SK-N-SH (cell line): ENCODE data around the gene BIRC5. TPM values are rescaled to one million over a fixed set of nuclear protein-coding genes. Genes with fewer than 3 reads are reported as not detected.

Experiments used
- CTCF ChIA-PET: fragments of 300-600, 350-600 bp; formaldehyde crosslinking; extraction: SDS; loops from one replicate; lab custom pipeline; 2021; lab: Yijun Ruan, JAX
- POLR2A ChIA-PET: fragments of 350-600 bp; sonication (Branson Sonifier 250); formaldehyde crosslinking; extraction: SDS; loops from one replicate; lab custom pipeline; 2020; ENCODE audit warnings: antibody characterized with exemption, inconsistent platforms; lab: Yijun Ruan, JAX
- DNase-seq: peaks from one replicate; pipeline ENCODE4 v3.0.0; 2012
- H2AFZ ChIP-seq: fragments of 200-600 bp; sonication (generic); 2 replicates; pipeline ENCODE4 v1.8.1; 2016; ENCODE audit warnings: antibody characterized with exemption, mild to moderate bottlenecking, low read depth
- H3F3A ChIP-seq: fragments of 200-600 bp; sonication (generic); replicated peaks from 2 replicates; pipeline ENCODE3; 2016; ENCODE audit warnings: antibody characterized with exemption, mild to moderate bottlenecking; ENCODE audit not compliant: insufficient read depth
- H3K27ac ChIP-seq, 2 experiments: fragments of 200-500 bp in 1 of 2; fragments of 200-600 bp in 1 of 2; sonication (Bioruptor generic) in 1 of 2; sonication (generic), shearing (Covaris generic) in 1 of 2; 2 replicates each; pipeline versions ENCODE4 v1.5.1 to v1.6.1; 2014 to 2016; ENCODE audit warnings: low read depth in 2 of 2, inconsistent platforms in 1 of 2, low read length in 1 of 2, mild to moderate bottlenecking in 1 of 2, mixed read lengths in 1 of 2
- H3K27me3 ChIP-seq: fragments of 200-600 bp; sonication (generic), shearing (Covaris generic); 2 replicates; pipeline ENCODE4 v1.6.1; 2016; ENCODE audit warnings: mixed run types; ENCODE audit not compliant: insufficient read depth
- H3K36me3 ChIP-seq, 2 experiments: fragments of 200-500 bp in 1 of 2; fragments of 200-600 bp in 1 of 2; sonication (Bioruptor generic) in 1 of 2; sonication (generic) in 1 of 2; replicated peaks in 1 of 2; 2 replicates each; pipeline versions ENCODE3 to v1.5.1; 2014 to 2016; ENCODE audit warnings: low read length in 1 of 2, mild to moderate bottlenecking in 1 of 2; ENCODE audit not compliant: insufficient read depth in 2 of 2, control insufficient read depth in 1 of 2
- H3K4me1 ChIP-seq, 2 experiments: fragments of 200-500 bp in 1 of 2; fragments of 200-600 bp in 1 of 2; sonication (Bioruptor generic) in 1 of 2; sonication (generic), shearing (Covaris generic) in 1 of 2; 2 replicates each; pipeline versions ENCODE4 v1.5.1 to v1.6.1; 2014 to 2016; ENCODE audit warnings: low read depth in 1 of 2, low read length in 1 of 2, mixed run types in 1 of 2; ENCODE audit not compliant: insufficient read depth in 2 of 2, control insufficient read depth in 1 of 2
- H3K4me2 ChIP-seq: fragments of 200-600 bp; sonication (generic), shearing (Covaris generic); 2 replicates; pipeline ENCODE4 v1.6.1; 2017; ENCODE audit warnings: mixed run types
- H3K4me3 ChIP-seq, 2 experiments: fragments of 200-500 bp in 1 of 2; fragments of 200-600 bp in 1 of 2; sonication (Bioruptor generic) in 1 of 2; sonication (generic), shearing (Covaris generic) in 1 of 2; 2 replicates each; pipeline versions ENCODE4 v1.5.1 to v1.8.1; 2014 to 2016; ENCODE audit warnings: low read depth in 2 of 2, inconsistent platforms in 1 of 2, low read length in 1 of 2, mild to moderate bottlenecking in 1 of 2, mixed read lengths in 1 of 2, moderate library complexity in 1 of 2
- H3K79me2 ChIP-seq: fragments of 200-600 bp; sonication (generic); 2 replicates; pipeline ENCODE4 v1.8.1; 2017; ENCODE audit warnings: mild to moderate bottlenecking; ENCODE audit not compliant: insufficient read depth
- H3K9ac ChIP-seq: fragments of 200-600 bp; sonication (generic); 2 replicates; pipeline ENCODE4 v1.6.1; 2017; ENCODE audit warnings: mixed run types
- H3K9me2 ChIP-seq: fragments of 200-600 bp; sonication (generic); 2 replicates; pipeline ENCODE4 v1.6.1; 2017; ENCODE audit warnings: mixed run types
- H3K9me3 ChIP-seq: fragments of 200-600 bp; sonication (generic); 2 replicates; pipeline ENCODE4 v1.6.1; 2017; ENCODE audit warnings: mixed run types, mild to moderate bottlenecking, moderate library complexity
- H4K20me1 ChIP-seq: fragments of 200-600 bp; sonication (generic); 2 replicates; pipeline ENCODE4 v1.6.1; 2017; ENCODE audit warnings: mild to moderate bottlenecking, mixed run types; ENCODE audit not compliant: insufficient read depth
- CHD2 ChIP-seq: fragments of 150-350 bp; IDR thresholded peaks from 2 replicates; pipeline ENCODE4 v1.6.1; 2018; ENCODE audit warnings: low read length; ENCODE audit not compliant: partially characterized antibody
- CTCF ChIP-seq: fragments of 200-600 bp; sonication (generic); IDR thresholded peaks from 2 replicates; pipeline ENCODE4 v1.6.1; 2017; ENCODE audit warnings: antibody characterized with exemption, mild to moderate bottlenecking, moderate library complexity
- ELF1 ChIP-seq: IDR thresholded peaks from 2 replicates; pipeline ENCODE4 v1.4.0; 2012
- EZH2phosphoT487 ChIP-seq: fragments of 200-600 bp; sonication (generic); IDR thresholded peaks from 2 replicates; pipeline ENCODE4 v1.6.1; 2017; ENCODE audit warnings: low read depth, mixed run types, mild to moderate bottlenecking, antibody characterized with exemption, moderate library complexity, borderline replicate concordance
- IRF3 ChIP-seq: fragments of 150-350 bp; IDR thresholded peaks from 2 replicates; pipeline ENCODE4 v1.6.1; 2016; ENCODE audit warnings: mild to moderate bottlenecking, low read depth, low read length
- JUND ChIP-seq: IDR thresholded peaks from 2 replicates; pipeline ENCODE4 v1.4.0; 2012
- MAX ChIP-seq: IDR thresholded peaks from 2 replicates; pipeline ENCODE4 v1.4.0; 2012; ENCODE audit warnings: low read depth
- MEF2A ChIP-seq: IDR thresholded peaks from 2 replicates; pipeline ENCODE4 v1.4.0; 2012; ENCODE audit warnings: low read depth, borderline replicate concordance
- MXI1 ChIP-seq: IDR thresholded peaks from 2 replicates; pipeline ENCODE4 v1.6.1; 2012; ENCODE audit warnings: mild to moderate bottlenecking, low read depth, low read length, improper control_type of control experiment
- PBX3 ChIP-seq: IDR thresholded peaks from 2 replicates; pipeline ENCODE4; 2012
- POLR2AphosphoS5 ChIP-seq: IDR thresholded peaks from 2 replicates; pipeline ENCODE4 v1.6.1; 2012; ENCODE audit warnings: low read depth, low read length
- RAD21 ChIP-seq: IDR thresholded peaks from 2 replicates; pipeline ENCODE4 v1.6.1; 2012; ENCODE audit warnings: mild to moderate bottlenecking, low read length
- RCOR1 ChIP-seq: fragments of 150-350 bp; IDR thresholded peaks from 2 replicates; pipeline ENCODE4 v1.6.1; 2017; ENCODE audit warnings: antibody characterized with exemption, low read length
- REST ChIP-seq: IDR thresholded peaks from 2 replicates; pipeline ENCODE4 v1.6.1; 2012; ENCODE audit warnings: mild to moderate bottlenecking, low read depth, low read length, moderate library complexity
- RFX5 ChIP-seq: IDR thresholded peaks from 2 replicates; pipeline ENCODE4 v1.6.1; 2012; ENCODE audit warnings: mild to moderate bottlenecking, improper control_type of control experiment, low read length
- RXRA ChIP-seq: IDR thresholded peaks from 2 replicates; pipeline ENCODE4 v1.4.0; 2012; ENCODE audit warnings: low read depth, mild to moderate bottlenecking, borderline replicate concordance
- SIN3A ChIP-seq: IDR thresholded peaks from 2 replicates; pipeline ENCODE4 v1.6.1; 2012; ENCODE audit warnings: low read depth, mild to moderate bottlenecking, low read length, moderate library complexity, borderline replicate concordance
- SMC3 ChIP-seq: IDR thresholded peaks from 2 replicates; pipeline ENCODE4 v1.6.1; 2012; ENCODE audit warnings: low read depth, low read length, improper control_type of control experiment
- TCF12 ChIP-seq: IDR thresholded peaks from 2 replicates; pipeline ENCODE4 v1.4.0; 2012
- USF2 ChIP-seq: fragments of 150-350 bp; IDR thresholded peaks from 2 replicates; pipeline ENCODE4 v1.6.1; 2017; ENCODE audit warnings: antibody characterized with exemption, low read length, low read depth, borderline replicate concordance
- ZBTB33 ChIP-seq: IDR thresholded peaks from 2 replicates; pipeline ENCODE4 v1.4.0; 2012; ENCODE audit warnings: low read depth, borderline replicate concordance
- WGBS: methylation state at CpG from one replicate; pipeline ENCODE4 v1.1.6; 2017; ENCODE audit warnings: low lambda C conversion rate; 5-methylcytosine and 5-hydroxymethylcytosine counted together
- polyA plus RNA-seq, 3 experiments: library from polyadenylated mRNA; depleted of rRNA; stranded (reverse); fragments of >200 nt; gene quantifications; 2 replicates each; pipeline ENCODE4 v1.2.3, GENCODE V29; 2012

Gene BIRC5
- polyA plus RNA-seq, 1 of the 3 experiments (the other 2 are of a cell fraction) = 31.4 TPM

- peaks cover 12% of the 10 kb centered on the region for H3F3A ChIP-seq
- H3K4me2 ChIP-seq = peak within 1 kb of the TSS; percentile 95
- H3K36me3 ChIP-seq = peaks cover 0 to 22% of the 10 kb centered on the region in 2 experiments
- H2AFZ ChIP-seq = peak within 1 kb of the TSS; percentile 82
- WGBS = 0% methylated on average over 2 of the region's 84 CpGs
- no peaks in the 10 kb centered on the region for H3K79me2 ChIP-seq
- ChIA-PET POLR2A (interaction anchor here (0.6 to 1.5 kb wide), 2 partner anchors 18 to 1705 kb away, joined by 3 to 4 read pairs; partner anchors contain the start of gene TK1), CTCF (interaction anchor here (1.0 to 2.1 kb wide), 8 partner anchors 11 to 83 kb away, joined by 3 to 19 read pairs (median 8); partner anchors contain the start of genes AFMID and TK1)
- no peaks in the 10 kb centered on the region for H3K27me3 ChIP-seq
- H3K4me1 ChIP-seq = peaks cover 8 to 17% of the 10 kb centered on the region in 2 experiments; a peak in 2 of 4 replicates
- peak within 1 kb of the TSS; percentile 71 to 85 for H3K4me3 ChIP-seq
- DNase-seq = peak; percentile 99
- peaks cover 14% of the 10 kb centered on the region; the same call in 1 of the 2 replicates for H4K20me1 ChIP-seq
- H3K9me3 ChIP-seq = no peaks in the 10 kb centered on the region
- H3K9ac ChIP-seq = peak within 1 kb of the TSS; percentile 68
- peak within 1 kb of the TSS in 1 of 2 experiments; percentile 64; a peak in 2 of 4 replicates for H3K27ac ChIP-seq
- no peaks in the 10 kb centered on the region for H3K9me2 ChIP-seq
- peak; percentile 53; the same call in 1 of the 2 replicates for TF ChIP-seq SIN3A
- TF ChIP-seq ELF1 = no peak
- no peak for TF ChIP-seq MEF2A
- TF ChIP-seq SMC3 = peak; percentile 29; the same call in 1 of the 2 replicates
- TF ChIP-seq CTCF = no peak
- TF ChIP-seq EZH2phosphoT487 = no peak
- no peak for TF ChIP-seq USF2
- no peak for TF ChIP-seq MAX
- TF ChIP-seq POLR2AphosphoS5 = 0 out of 2 replicates have a peak, but pooled peaks have one; percentile 46
- TF ChIP-seq MXI1 = peak; percentile 61
- peak; percentile 92 for TF ChIP-seq CHD2
- peak; percentile 18; the same call in 1 of the 2 replicates for TF ChIP-seq PBX3
- TF ChIP-seq REST = no peak
- no peak for TF ChIP-seq RXRA
- TF ChIP-seq RAD21 = peak; percentile 18; the same call in 1 of the 2 replicates
- no peak for TF ChIP-seq RFX5
- peak; percentile 94 for TF ChIP-seq IRF3
- no peak for TF ChIP-seq TCF12
- 0 out of 2 replicates have a peak, but pooled peaks have one; percentile 28 for TF ChIP-seq ZBTB33
- no peak; the same call in 1 of the 2 replicates for TF ChIP-seq RCOR1
- TF ChIP-seq JUND = no peak
Measured at GRCh38 chr17:78168242-78168902, 45.7 kb upstream of the BIRC5 start, which contains the start of gene SYNGR2. SYNGR2 (plus strand) TSS chr17:78168581; CDS start chr17:78168617, 36 bp downstream.
